HepG2 (cell line): Measurements from ENCODE around the gene MAT2A. TPM values are rescaled to one million over a fixed set of nuclear protein-coding genes. Genes with fewer than 3 reads are reported as not detected.

Experiments used
- GABPB1 ChIP-seq: IDR thresholded peaks from 2 replicates; pipeline ENCODE4 v1.6.1; 2016; ENCODE audit warnings: mild to moderate bottlenecking, missing genetic modification reagents, moderate library complexity, missing compliant biosample characterization
- MED1 ChIP-seq: sonication (generic); formaldehyde crosslinking; IDR thresholded peaks from 2 replicates; pipeline ENCODE4 v1.4.0; 2020; ENCODE audit warnings: missing genetic modification reagents
- MYNN ChIP-seq: sonication (generic); formaldehyde crosslinking; IDR thresholded peaks from 2 replicates; pipeline ENCODE4 v1.4.0; 2020; ENCODE audit warnings: mild to moderate bottlenecking, low read depth, missing genetic modification reagents
- MZF1 ChIP-seq: sonication (generic); formaldehyde crosslinking; IDR thresholded peaks from 2 replicates; pipeline ENCODE4 v1.8.1; 2023; ENCODE audit warnings: mild to moderate bottlenecking, missing genetic modification reagents, borderline replicate concordance
- NR2F1 ChIP-seq, 2 experiments: fragments of 450-650 bp in 1 of 2; formaldehyde crosslinking in 1 of 2; IDR thresholded peaks; 2 replicates each; pipeline versions ENCODE4 v1.5.0 to v1.6.1; 2016 to 2020; ENCODE audit warnings: mild to moderate bottlenecking in 1 of 2, missing compliant biosample characterization in 1 of 2, missing genetic modification reagents in 1 of 2, moderate library complexity in 1 of 2
- RAD51 ChIP-seq: fragments of 450-650 bp; IDR thresholded peaks from 2 replicates; pipeline ENCODE4 v1.6.1; 2016; ENCODE audit warnings: borderline replicate concordance
- RXRB ChIP-seq: IDR thresholded peaks from 2 replicates; pipeline ENCODE4 v1.6.1; 2016; ENCODE audit warnings: borderline replicate concordance, missing genetic modification reagents, missing compliant biosample characterization
- SETDB1 ChIP-seq: sonication (generic); formaldehyde crosslinking; IDR thresholded peaks from 2 replicates; pipeline ENCODE4 v1.5.1; 2020; ENCODE audit warnings: missing genetic modification reagents, mild to moderate bottlenecking, borderline replicate concordance
- SIN3A ChIP-seq: IDR thresholded peaks from 2 replicates; pipeline ENCODE4 v1.6.1; 2011; ENCODE audit warnings: low read depth, mild to moderate bottlenecking, control low read depth, low read length, borderline replicate concordance
- SIX4 ChIP-seq: sonication (generic); formaldehyde crosslinking; IDR thresholded peaks from 2 replicates; pipeline ENCODE4 v1.4.0; 2020; ENCODE audit warnings: missing genetic modification reagents
- ZBTB8A ChIP-seq: sonication (generic); formaldehyde crosslinking; IDR thresholded peaks from 2 replicates; pipeline ENCODE4 v1.4.0; 2020; ENCODE audit warnings: mild to moderate bottlenecking, low read depth, missing genetic modification reagents, borderline replicate concordance
- ZNF75D ChIP-seq: sonication (generic); formaldehyde crosslinking; IDR thresholded peaks from 2 replicates; pipeline ENCODE4 v1.8.1; 2023; ENCODE audit warnings: missing genetic modification reagents, mild to moderate bottlenecking, borderline replicate concordance
- polyA plus RNA-seq, 8 experiments: library from polyadenylated mRNA; depleted of rRNA in 3 of 8; stranded (reverse) in 7 of 8; unstranded in 1 of 8; fragments of >200 nt; fragmentation: Illumina TruSeq in 4 of 8; extraction: Trizol in 4 of 8; gene quantifications; 2 replicates each; pipeline versions ENCODE4 v1.2.1 to v1.2.3, GENCODE V29; 2011 to 2016; ENCODE audit warnings: low read depth in 4 of 8, missing spikeins in 1 of 8, mixed read lengths in 1 of 8; ENCODE audit not compliant: insufficient read depth in 1 of 8
- total RNA-seq, 5 experiments: library from RNA; depleted of rRNA; stranded (reverse); fragments of >200 nt; fragmentation: Illumina TruSeq; extraction: Trizol; gene quantifications; 2 replicates each; pipeline ENCODE4 v1.2.3, GENCODE V29; 2016; ENCODE audit warnings: low read depth in 1 of 5
- TF ChIP-seq, protein P1 (sequence below): sonication (generic); formaldehyde crosslinking; IDR thresholded peaks from 2 replicates; pipeline ENCODE4 v1.4.0; 2020; ENCODE audit warnings: mild to moderate bottlenecking, missing genetic modification reagents
- TF ChIP-seq, protein P2 (sequence below): IDR thresholded peaks from 2 replicates; pipeline ENCODE4 v1.6.1; 2016
- TF ChIP-seq, protein P3 (sequence below): sonication (generic); formaldehyde crosslinking; IDR thresholded peaks from 2 replicates; pipeline ENCODE4 v1.4.0; 2020; ENCODE audit warnings: missing genetic modification reagents; ENCODE audit errors: not compliant biosample characterization
- TF ChIP-seq, protein P4 (sequence below): sonication (generic); formaldehyde crosslinking; IDR thresholded peaks from 2 replicates; pipeline ENCODE4 v1.5.0; 2020; ENCODE audit warnings: mild to moderate bottlenecking, missing genetic modification reagents
- TF ChIP-seq, protein P5 (sequence below): sonication (generic); formaldehyde crosslinking; conservative IDR thresholded peaks from 2 replicates; pipeline ENCODE4 v1.5.0; 2020; ENCODE audit warnings: missing genetic modification reagents

MAT2A gene
- total and polyA plus RNA-seq, 2 of the 13 experiments (the other 11 are each of a cell fraction or from before 2014, with no cell fraction given) = 155 to 331 TPM

DNA sequence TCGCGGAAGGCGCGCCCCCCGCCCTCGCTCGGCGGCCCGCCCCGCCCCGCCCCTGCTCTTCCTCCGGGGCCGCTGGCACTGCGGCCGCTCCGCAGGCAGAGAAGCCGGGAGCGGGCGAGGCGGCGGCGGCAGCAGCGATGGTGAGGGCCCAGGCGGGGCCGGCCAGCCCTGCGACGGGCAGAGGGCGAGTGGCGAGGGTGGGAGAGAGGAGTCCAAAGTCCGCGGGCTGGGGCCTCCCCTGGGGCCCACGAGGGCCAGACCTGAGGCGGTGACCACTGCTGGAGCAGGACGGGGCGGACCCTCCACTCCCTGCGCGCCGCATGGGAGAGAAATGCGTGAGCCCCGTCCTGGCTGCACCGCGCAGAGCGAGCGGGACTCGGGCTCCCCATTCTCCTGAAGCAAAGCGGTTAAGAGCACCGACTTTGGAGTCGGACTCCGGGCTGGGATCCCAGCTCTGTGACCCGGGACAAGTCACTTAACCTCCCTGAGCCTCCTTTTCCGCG lies 45.4 kb downstream of the MAT2A start, which contains the start of gene VAMP5 (continued):
- TF ChIP-seq SETDB1 (CRISPR knock-in tag) (no peak), ZBTB8A (CRISPR knock-in tag) (0 out of 2 replicates have a peak, but pooled peaks have one; percentile 1), SIX4 (no peak), MYNN (CRISPR knock-in tag) (no peak), NR2F1 (CRISPR knock-in tag; IDR thresholded peaks at IDR 0.05) (peak in 1 of 2 experiments; percentile 40; a peak in 1 of 4 replicates), SIN3A (0 out of 2 replicates have a peak, but pooled peaks have one; percentile 71), RXRB (CRISPR knock-in tag) (peak; percentile 63), GABPB1 (peak; percentile 80; the same call in 1 of the 2 replicates), MZF1 (CRISPR knock-in tag) (0 out of 2 replicates have a peak, but pooled peaks have one; percentile 53), RAD51 (no peak), MED1 (CRISPR knock-in tag) (peak; percentile 91), ZNF75D (CRISPR knock-in tag) (no peak)
- TF ChIP-seq, protein P1, sequence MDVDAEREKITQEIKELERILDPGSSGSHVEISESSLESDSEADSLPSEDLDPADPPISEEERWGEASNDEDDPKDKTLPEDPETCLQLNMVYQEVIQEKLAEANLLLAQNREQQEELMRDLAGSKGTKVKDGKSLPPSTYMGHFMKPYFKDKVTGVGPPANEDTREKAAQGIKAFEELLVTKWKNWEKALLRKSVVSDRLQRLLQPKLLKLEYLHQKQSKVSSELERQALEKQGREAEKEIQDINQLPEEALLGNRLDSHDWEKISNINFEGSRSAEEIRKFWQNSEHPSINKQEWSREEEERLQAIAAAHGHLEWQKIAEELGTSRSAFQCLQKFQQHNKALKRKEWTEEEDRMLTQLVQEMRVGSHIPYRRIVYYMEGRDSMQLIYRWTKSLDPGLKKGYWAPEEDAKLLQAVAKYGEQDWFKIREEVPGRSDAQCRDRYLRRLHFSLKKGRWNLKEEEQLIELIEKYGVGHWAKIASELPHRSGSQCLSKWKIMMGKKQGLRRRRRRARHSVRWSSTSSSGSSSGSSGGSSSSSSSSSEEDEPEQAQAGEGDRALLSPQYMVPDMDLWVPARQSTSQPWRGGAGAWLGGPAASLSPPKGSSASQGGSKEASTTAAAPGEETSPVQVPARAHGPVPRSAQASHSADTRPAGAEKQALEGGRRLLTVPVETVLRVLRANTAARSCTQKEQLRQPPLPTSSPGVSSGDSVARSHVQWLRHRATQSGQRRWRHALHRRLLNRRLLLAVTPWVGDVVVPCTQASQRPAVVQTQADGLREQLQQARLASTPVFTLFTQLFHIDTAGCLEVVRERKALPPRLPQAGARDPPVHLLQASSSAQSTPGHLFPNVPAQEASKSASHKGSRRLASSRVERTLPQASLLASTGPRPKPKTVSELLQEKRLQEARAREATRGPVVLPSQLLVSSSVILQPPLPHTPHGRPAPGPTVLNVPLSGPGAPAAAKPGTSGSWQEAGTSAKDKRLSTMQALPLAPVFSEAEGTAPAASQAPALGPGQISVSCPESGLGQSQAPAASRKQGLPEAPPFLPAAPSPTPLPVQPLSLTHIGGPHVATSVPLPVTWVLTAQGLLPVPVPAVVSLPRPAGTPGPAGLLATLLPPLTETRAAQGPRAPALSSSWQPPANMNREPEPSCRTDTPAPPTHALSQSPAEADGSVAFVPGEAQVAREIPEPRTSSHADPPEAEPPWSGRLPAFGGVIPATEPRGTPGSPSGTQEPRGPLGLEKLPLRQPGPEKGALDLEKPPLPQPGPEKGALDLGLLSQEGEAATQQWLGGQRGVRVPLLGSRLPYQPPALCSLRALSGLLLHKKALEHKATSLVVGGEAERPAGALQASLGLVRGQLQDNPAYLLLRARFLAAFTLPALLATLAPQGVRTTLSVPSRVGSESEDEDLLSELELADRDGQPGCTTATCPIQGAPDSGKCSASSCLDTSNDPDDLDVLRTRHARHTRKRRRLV (CRISPR knock-in tag) = peak; percentile 44; the same call in 1 of the 2 replicates
- TF ChIP-seq, protein P2, sequence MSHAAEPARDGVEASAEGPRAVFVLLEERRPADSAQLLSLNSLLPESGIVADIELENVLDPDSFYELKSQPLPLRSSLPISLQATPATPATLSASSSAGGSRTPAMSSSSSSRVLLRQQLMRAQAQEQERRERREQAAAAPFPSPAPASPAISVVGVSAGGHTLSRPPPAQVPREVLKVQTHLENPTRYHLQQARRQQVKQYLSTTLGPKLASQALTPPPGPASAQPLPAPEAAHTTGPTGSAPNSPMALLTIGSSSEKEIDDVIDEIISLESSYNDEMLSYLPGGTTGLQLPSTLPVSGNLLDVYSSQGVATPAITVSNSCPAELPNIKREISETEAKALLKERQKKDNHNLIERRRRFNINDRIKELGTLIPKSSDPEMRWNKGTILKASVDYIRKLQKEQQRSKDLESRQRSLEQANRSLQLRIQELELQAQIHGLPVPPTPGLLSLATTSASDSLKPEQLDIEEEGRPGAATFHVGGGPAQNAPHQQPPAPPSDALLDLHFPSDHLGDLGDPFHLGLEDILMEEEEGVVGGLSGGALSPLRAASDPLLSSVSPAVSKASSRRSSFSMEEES = peak; percentile 40; the same call in 1 of the 2 replicates
- TF ChIP-seq, protein P3, sequence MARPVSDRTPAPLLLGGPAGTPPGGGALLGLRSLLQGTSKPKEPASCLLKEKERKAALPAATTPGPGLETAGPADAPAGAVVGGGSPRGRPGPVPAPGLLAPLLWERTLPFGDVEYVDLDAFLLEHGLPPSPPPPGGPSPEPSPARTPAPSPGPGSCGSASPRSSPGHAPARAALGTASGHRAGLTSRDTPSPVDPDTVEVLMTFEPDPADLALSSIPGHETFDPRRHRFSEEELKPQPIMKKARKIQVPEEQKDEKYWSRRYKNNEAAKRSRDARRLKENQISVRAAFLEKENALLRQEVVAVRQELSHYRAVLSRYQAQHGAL (CRISPR knock-in tag) = no peak
- TF ChIP-seq, protein P4, sequence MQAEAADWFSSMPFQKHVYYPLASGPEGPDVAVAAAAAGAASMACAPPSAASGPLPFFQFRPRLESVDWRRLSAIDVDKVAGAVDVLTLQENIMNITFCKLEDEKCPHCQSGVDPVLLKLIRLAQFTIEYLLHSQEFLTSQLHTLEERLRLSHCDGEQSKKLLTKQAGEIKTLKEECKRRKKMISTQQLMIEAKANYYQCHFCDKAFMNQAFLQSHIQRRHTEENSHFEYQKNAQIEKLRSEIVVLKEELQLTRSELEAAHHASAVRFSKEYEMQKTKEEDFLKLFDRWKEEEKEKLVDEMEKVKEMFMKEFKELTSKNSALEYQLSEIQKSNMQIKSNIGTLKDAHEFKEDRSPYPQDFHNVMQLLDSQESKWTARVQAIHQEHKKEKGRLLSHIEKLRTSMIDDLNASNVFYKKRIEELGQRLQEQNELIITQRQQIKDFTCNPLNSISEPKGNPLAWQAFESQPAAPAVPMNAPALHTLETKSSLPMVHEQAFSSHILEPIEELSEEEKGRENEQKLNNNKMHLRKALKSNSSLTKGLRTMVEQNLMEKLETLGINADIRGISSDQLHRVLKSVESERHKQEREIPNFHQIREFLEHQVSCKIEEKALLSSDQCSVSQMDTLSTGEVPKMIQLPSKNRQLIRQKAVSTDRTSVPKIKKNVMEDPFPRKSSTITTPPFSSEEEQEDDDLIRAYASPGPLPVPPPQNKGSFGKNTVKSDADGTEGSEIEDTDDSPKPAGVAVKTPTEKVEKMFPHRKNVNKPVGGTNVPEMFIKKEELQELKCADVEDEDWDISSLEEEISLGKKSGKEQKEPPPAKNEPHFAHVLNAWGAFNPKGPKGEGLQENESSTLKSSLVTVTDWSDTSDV (CRISPR knock-in tag) = no peak
- TF ChIP-seq, protein P5, sequence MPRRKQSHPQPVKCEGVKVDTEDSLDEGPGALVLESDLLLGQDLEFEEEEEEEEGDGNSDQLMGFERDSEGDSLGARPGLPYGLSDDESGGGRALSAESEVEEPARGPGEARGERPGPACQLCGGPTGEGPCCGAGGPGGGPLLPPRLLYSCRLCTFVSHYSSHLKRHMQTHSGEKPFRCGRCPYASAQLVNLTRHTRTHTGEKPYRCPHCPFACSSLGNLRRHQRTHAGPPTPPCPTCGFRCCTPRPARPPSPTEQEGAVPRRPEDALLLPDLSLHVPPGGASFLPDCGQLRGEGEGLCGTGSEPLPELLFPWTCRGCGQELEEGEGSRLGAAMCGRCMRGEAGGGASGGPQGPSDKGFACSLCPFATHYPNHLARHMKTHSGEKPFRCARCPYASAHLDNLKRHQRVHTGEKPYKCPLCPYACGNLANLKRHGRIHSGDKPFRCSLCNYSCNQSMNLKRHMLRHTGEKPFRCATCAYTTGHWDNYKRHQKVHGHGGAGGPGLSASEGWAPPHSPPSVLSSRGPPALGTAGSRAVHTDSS (CRISPR knock-in tag) = 0 out of 2 replicates have a peak, but pooled peaks have one; percentile 20
